ENCODE data around the gene OR51L1.
A peak's percentile ranks its signal among the peaks of the same experiment; 100 is the strongest.
"Not testable (repeated sequence)": the region's sequence is repeated elsewhere in the genome, so short reads cannot be mapped to it uniquely, and the experiment has no call there.

Gene OR51L1, protein sequence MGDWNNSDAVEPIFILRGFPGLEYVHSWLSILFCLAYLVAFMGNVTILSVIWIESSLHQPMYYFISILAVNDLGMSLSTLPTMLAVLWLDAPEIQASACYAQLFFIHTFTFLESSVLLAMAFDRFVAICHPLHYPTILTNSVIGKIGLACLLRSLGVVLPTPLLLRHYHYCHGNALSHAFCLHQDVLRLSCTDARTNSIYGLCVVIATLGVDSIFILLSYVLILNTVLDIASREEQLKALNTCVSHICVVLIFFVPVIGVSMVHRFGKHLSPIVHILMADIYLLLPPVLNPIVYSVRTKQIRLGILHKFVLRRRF
- total RNA-seq: 0 to 3.7 (median 0) reads per million in 17 experiments

GRCh38 chr11:4994551-4994950, at the start of gene OR51L1:
Gene OR51L1 (plus strand): TSS chr11:4994851. CDS start chr11:4998983, 4,132 bp downstream.
- DNase-seq: no peak

DNA sequence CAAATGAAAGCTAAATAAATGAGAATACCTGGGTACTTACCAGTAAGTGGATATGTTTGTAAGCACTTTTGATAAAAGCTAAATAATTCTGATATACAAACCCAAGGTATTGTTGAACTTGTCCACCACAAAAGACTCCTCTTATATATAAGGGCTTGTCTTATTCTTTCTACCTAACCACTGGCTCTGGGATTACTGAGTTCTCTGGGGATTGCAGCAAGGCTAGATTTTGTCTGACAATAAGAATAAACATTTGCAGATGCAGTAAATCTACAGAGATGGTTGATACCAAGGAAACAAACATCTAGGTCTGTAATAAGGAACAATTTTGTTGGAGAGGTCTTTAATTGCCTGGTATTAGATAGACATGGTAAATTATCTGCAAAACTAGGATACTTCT, 47.1 kb upstream of the OR51L1 start, which contains the start of gene OR51A4:
Gene OR51A4, minus strand, starts transcription at position 101 of the 400 bp plus-strand sequence. CDS start 505 bp downstream, outside the sequence.
- no peak for DNase-seq

GRCh38 chr11:4955613-4956012, 39.0 kb upstream of the OR51L1 start, which contains the start of gene OR51A2:
Gene OR51A2 (minus strand): TSS chr11:4955713. CDS start chr11:4955713, 0 bp downstream.
- DNase-seq: not testable (repeated sequence)

GRCh38 chr11:4957396-4957795, 37.3 kb upstream of the OR51L1 start:
- no peak for DNase-seq

GRCh38 chr11:4960877-4961276, 33.8 kb upstream of the OR51L1 start:
- no peak for DNase-seq

GRCh38 chr11:4962816-4963215, 31.8 kb upstream of the OR51L1 start:
- no peak for DNase-seq

- DNase-seq: no peak
Measured at GRCh38 chr11:4975436-4975835, 19.2 kb upstream of the OR51L1 start.

- DNase-seq: no peak
Measured at GRCh38 chr11:4979036-4979435, 15.6 kb upstream of the OR51L1 start.

DNA sequence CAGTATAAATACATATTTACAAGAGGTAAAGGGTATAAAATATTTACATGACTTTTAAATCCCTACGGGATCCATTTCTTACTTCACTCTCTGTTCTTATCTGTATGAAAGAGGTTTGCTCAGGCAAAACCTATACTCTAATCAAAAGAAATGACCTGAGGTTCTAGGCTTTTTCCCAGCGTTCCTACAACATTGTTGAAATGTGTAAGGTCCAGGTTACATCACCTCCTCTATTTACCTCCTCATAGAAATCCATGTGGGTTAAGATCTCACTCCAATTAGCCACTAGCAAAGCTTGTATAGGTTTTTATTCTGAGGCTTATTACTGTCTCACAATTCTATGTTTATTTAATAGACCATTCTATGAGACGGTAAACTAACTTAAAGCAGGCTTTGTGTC, 12.0 kb upstream of the OR51L1 start:
- no peak for DNase-seq

- DNase-seq: no peak
Measured at GRCh38 chr11:4983841-4984240, 10.8 kb upstream of the OR51L1 start.

GRCh38 chr11:4991060-4991459, 3.6 kb upstream of the OR51L1 start:
- no peak for DNase-seq

GRCh38 chr11:5004424-5005274, 10.0 kb downstream of the OR51L1 start:
- DNase-seq: peak; percentile 51 to 74 (median 54)

GRCh38 chr11:5007561-5007960, 12.9 kb downstream of the OR51L1 start:
- peak in 1 of 4 experiments; percentile 1 for DNase-seq

GRCh38 chr11:5011254-5011653, 16.6 kb downstream of the OR51L1 start:
- DNase-seq: no peak

DNA sequence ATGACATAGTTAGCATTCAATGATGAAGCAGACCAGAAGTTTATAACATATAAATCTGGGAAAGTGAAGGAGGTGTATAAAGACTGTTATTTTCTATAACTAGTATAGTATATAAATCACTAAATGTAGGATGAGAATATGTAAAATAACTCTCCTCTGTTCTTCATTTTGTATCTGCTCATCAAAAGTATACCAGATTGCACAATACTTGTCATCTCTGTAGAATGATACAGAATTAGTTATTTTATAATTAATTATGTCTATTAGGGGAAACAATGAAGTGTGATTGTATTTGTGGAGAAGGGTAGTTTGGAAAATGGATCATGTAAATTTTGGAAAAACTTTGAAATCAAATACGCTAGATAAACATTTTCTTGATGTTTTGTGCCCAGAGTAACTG, 18.4 kb downstream of the OR51L1 start:
- DNase-seq: no peak

DNA sequence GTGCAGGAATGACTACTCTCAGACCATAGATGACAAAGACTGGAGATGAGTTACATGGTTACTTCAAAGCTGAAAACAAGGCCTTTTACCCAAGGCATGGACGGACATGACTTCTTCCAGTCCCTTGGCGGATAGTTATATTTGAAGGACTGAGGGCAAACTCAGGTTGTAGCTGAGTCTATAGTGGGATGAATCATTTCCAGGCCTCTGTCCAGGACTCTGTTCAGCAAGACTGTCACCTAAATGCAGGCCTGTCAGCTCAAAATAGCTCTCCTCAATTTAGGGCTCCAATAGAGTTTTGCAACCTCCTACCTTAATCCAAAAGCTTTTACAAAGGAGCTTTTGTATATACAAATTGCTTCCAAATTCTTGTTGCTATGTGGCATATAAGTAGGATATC, 27.3 kb downstream of the OR51L1 start:
- DNase-seq: no peak

GRCh38 chr11:5036669-5037068, 42.0 kb downstream of the OR51L1 start:
- no peak for DNase-seq

DNA sequence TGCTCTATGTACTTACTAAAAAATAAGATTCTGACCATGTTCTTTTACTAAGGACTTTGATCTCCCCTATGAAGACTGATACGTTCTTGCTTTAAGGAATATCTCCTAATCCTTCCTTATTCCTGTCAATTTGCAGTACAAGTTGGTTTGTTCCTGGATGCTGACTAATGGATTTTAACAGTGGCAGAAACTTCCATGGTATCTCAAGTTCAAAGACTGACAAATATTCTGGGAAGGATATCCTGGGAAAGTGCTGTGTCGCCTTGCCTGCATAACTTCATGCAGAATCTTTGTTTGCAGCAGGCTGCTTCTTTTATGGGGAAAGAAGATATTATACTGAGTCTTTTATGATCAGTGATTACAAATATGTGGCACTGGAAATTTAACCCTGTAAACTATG, 43.3 kb downstream of the OR51L1 start:
- DNase-seq: no peak

DNA sequence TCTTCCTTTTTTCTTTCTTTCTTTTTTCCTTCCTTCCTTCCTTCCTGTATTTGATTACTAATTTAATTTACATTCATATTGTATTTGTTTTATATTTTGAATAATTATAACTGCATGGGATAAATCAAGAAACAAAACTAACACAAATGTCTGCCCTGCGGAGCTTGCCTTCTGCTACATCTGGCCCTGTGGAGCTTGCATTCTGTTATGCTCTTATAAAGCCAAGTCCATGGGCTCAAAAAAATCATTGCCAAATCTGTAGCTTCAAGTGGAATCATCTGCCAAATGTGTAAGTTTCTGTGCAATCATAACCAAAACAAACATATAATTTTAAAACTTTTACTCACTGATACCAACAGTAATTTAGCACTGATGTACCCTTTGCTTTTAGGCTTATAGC, 43.7 kb downstream of the OR51L1 start:
- no peak for DNase-seq

GRCh38 chr11:5040876-5041275, 46.2 kb downstream of the OR51L1 start:
- DNase-seq: no peak

DNA sequence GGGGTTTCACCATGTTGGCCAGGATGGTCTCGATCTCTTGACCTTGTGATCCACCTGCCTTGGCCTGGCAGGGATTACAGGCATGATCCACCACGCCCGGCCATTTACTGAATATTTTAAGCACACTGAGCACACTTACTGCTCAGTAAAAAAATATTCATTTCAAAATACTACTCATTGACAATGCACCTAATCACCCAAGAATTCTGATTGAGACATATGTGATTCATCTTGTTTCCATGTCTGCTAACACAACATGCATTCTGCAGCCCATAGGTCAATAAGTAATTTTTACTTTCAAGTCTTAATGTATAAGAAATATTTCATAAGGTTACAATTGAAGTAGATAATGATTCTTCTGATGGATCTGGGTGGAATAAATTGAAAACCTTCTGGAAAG, 47.4 kb downstream of the OR51L1 start:
- no peak for DNase-seq

GRCh38 chr11:5043380-5043779, 48.7 kb downstream of the OR51L1 start:
- DNase-seq: peak in 1 of 4 experiments; percentile 3

- DNase-seq: no peak
Measured at GRCh38 chr11:5046226-5046625, 51.6 kb downstream of the OR51L1 start, which contains the start of gene OR52J3. Gene OR52J3 (plus strand): TSS chr11:5046526. CDS start chr11:5046526, 0 bp downstream.
